ENCODE measurements around the gene TLK2. TPM values are rescaled to one million over a fixed set of nuclear protein-coding genes. Genes with fewer than 3 reads are reported as not detected.

The TLK2 gene
- total RNA-seq, 2 experiments from 2014 or later: 24.8 to 26.8 TPM

DNA sequence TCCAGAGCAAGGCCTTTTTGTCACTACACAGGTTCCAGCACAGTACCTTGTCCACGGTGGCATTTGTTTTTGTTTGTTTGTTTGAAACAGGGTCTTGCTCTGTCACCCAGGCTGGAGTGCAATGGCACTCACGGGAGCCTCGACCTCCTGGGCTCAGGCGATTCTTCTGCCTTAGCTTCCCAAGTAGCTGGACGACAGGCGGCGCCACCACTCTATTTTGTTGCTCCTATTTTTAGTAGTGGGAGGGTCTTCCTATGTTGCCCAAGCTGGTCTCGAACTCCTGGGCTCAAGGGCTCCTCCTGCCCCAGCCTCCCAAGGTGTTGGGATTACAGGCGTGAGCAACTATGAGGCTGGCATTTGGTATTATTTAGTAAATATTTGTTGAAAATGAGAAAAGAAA is 159.2 kb downstream of the TLK2 start:
- ATAC-seq: no peak
- DNase-seq: no peak
- H3K9me3 Mint-ChIP-seq: no peaks in the 10 kb centered on the region
- peaks cover 5% of the 10 kb centered on the region for H3K27me3 Mint-ChIP-seq
- H3K4me1 Mint-ChIP-seq (ENCODE audit: low read depth): peaks cover 3% of the 10 kb centered on the region
- no peak overlapping the region for H3K27ac Mint-ChIP-seq
- ChIA-PET POLR2A (interaction anchor here (1.2 kb wide), 1 partner anchor 11 kb away, joined by 3 read pairs; the partner anchor contains the start of gene MRC2), CTCF (no interaction called here)
- TF ChIP-seq, protein P1, sequence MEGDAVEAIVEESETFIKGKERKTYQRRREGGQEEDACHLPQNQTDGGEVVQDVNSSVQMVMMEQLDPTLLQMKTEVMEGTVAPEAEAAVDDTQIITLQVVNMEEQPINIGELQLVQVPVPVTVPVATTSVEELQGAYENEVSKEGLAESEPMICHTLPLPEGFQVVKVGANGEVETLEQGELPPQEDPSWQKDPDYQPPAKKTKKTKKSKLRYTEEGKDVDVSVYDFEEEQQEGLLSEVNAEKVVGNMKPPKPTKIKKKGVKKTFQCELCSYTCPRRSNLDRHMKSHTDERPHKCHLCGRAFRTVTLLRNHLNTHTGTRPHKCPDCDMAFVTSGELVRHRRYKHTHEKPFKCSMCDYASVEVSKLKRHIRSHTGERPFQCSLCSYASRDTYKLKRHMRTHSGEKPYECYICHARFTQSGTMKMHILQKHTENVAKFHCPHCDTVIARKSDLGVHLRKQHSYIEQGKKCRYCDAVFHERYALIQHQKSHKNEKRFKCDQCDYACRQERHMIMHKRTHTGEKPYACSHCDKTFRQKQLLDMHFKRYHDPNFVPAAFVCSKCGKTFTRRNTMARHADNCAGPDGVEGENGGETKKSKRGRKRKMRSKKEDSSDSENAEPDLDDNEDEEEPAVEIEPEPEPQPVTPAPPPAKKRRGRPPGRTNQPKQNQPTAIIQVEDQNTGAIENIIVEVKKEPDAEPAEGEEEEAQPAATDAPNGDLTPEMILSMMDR (IDR thresholded peaks at IDR 0.05): no peak
- no peak overlapping the region for H3K4me3 Mint-ChIP-seq
- no peaks in the 10 kb centered on the region for H3K36me3 Mint-ChIP-seq (ENCODE audit: low read depth)
- intact Hi-C loops (cut with micrococcal nuclease): no loop called here

DNA sequence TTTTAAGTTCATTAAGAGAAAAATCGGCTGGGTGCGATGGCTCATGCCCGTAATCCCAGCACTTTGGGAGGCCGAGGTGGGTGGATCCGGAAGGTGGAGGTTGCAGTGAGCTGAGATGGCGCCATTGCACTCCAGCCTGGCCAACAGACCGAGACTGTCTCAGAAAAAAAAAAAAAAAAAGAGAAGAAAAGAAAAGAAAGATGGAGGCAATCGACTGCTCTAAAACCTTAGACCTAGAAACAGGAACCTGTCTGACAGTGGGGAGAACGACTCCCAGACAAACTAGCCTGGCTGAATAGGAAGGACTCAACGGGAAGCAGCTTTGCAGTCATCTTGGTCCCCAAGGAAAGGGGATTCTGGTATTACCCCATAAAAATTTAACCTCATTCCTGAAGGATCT is 162.5 kb downstream of the TLK2 start:
- Mint-ChIP-seq H3K27ac (no peak overlapping the region), H3K9me3 (no peaks in the 10 kb centered on the region), H3K27me3 (peaks cover 7% of the 10 kb centered on the region), H3K4me3 (no peak overlapping the region), H3K4me1 (ENCODE audit: low read depth) (peaks cover 8% of the 10 kb centered on the region), H3K36me3 (ENCODE audit: low read depth) (no peaks in the 10 kb centered on the region)
- ATAC-seq (no peak), DNase-seq (no peak)
- ChIA-PET CTCF (interaction anchor here (1.2 kb wide), 1 partner anchor 28 kb away, joined by 4 read pairs; no protein-coding TSS in a partner anchor), POLR2A (no interaction called here)
- intact Hi-C loops (cut with micrococcal nuclease): no loop called here
- TF ChIP-seq, protein P1 (IDR thresholded peaks at IDR 0.05): no peak

DNA sequence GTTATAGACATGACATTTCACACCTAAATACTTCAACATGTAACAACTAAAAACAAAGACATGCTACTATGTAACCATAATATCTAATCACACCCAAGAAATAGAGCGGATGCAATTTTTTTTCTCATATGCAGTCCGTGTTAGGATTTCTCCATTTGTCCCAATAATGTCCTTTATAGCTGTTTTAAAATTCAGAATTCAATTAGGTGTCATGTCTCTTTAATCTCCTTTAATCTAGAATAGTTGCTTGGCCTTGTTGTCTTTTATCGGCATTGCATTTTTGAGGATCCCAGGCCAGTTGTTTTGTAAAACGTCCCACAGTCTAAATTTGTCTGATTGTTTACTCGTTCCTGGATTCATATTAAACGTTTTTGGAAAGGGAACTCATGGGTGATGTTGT is 163.3 kb downstream of the TLK2 start:
- TF ChIP-seq, protein P1 (IDR thresholded peaks at IDR 0.05): no peak
- H3K9me3 Mint-ChIP-seq: no peaks in the 10 kb centered on the region
- no peak overlapping the region for H3K4me3 Mint-ChIP-seq
- CTCF ChIA-PET: interaction anchor here (1.2 kb wide), 1 partner anchor 27 kb away, joined by 4 read pairs; no protein-coding TSS in a partner anchor
- ATAC-seq (no peak), DNase-seq (no peak)
- intact Hi-C loops (cut with micrococcal nuclease): no loop called here
- POLR2A ChIA-PET: no interaction called here
- H3K27me3 Mint-ChIP-seq: peaks cover 8% of the 10 kb centered on the region
- no peak overlapping the region for H3K27ac Mint-ChIP-seq
- no peaks in the 10 kb centered on the region for H3K36me3 Mint-ChIP-seq (ENCODE audit: low read depth)
- peaks cover 8% of the 10 kb centered on the region for H3K4me1 Mint-ChIP-seq (ENCODE audit: low read depth)

DNA sequence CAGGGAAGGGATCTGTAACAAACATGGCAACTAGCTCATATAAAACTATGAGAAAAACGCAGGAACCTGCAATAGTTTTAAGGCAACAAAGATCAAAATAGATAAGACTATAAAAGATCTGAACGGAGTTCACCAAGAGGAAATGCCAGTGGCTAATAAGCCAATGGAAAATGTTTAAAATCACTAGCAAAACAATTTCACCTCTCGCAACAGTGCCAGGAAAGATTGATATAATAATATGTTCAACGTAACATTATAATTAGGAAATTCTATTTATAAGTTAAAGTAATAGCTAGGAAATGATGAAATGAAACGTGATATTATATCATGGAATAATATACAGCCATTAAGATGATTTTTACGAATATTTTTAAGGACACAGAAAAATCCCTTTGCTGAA is 164.9 kb downstream of the TLK2 start:
- ATAC-seq (no peak), DNase-seq (no peak)
- intact Hi-C loops (cut with micrococcal nuclease): no loop called here
- Mint-ChIP-seq H3K27me3 (peaks cover 8% of the 10 kb centered on the region), H3K36me3 (ENCODE audit: low read depth) (no peaks in the 10 kb centered on the region), H3K4me1 (ENCODE audit: low read depth) (peaks cover 8% of the 10 kb centered on the region), H3K9me3 (no peaks in the 10 kb centered on the region), H3K4me3 (no peak overlapping the region), H3K27ac (no peak overlapping the region)
- TF ChIP-seq, protein P1 (IDR thresholded peaks at IDR 0.05): no peak
- ChIA-PET POLR2A (interaction anchor here (1.9 kb wide), 1 partner anchor 10 kb away, joined by 5 read pairs; no protein-coding TSS in a partner anchor), CTCF (interaction anchor here (1.2 kb wide), 2 partner anchors 91 kb away, joined by 3 read pairs; no protein-coding TSS in a partner anchor)

DNA sequence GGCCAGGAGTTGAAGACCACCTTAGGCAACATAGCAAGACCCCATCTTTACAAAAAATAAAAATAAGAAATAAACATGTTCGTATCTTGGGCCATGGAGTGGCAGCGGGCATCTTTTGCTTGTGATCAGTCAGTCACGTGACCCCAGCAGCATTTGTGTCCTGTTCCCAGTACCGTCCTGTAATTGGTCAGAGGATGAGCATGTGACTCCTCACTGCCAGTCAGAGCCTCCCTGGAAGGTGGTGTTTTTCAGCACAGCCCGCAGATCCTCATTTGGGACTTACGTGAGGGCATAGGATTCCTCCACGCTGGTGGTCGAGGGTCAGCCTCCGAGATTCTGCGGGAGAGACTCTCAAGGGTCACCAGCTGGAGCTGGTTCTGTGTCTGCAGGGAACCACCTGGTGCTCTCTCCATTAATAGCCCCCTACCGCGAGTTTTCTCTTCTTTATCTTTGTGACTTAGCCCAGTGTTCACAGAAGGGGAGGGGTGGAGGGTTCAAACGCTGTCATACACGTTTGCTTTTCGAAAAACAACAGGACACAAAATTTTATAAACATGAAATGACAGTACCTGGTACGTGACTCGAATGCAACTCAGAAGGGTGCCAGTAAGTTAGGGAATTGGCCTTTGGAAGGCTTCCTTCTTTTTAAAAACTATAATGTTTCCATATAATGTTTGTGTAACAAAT is 166.0 kb downstream of the TLK2 start:
- TF ChIP-seq, protein P1 (IDR thresholded peaks at IDR 0.05): no peak
- Mint-ChIP-seq H3K27me3 (peaks cover 10% of the 10 kb centered on the region), H3K4me1 (ENCODE audit: low read depth) (peaks cover 8% of the 10 kb centered on the region), H3K4me3 (no peak overlapping the region), H3K9me3 (no peaks in the 10 kb centered on the region), H3K36me3 (ENCODE audit: low read depth) (no peaks in the 10 kb centered on the region), H3K27ac (no peak overlapping the region)
- ATAC-seq: no peak
- ChIA-PET CTCF (interaction anchor here (1.2 kb wide), 1 partner anchor 92 kb away, joined by 3 read pairs; no protein-coding TSS in a partner anchor), POLR2A (no interaction called here)
- intact Hi-C loops (cut with micrococcal nuclease): no loop called here
- no peak for DNase-seq
